Endothelial cell (in vitro differentiated cells): ENCODE measurements around the gene ARL8A. TPM values are rescaled to one million over a fixed set of nuclear protein-coding genes. Genes with fewer than 3 reads are reported as not detected.

Experiments
- DNase-seq: peaks from one replicate; pipeline ENCODE4 v3.0.0; 2021; ENCODE audit warnings: low spot score
- H3K27ac Mint-ChIP-seq: one replicate; pipeline ENCODE4 v1.8.0; 2021; ENCODE audit warnings: mixed read lengths, inconsistent platforms; ENCODE audit not compliant: unreplicated experiment
- H3K27me3 Mint-ChIP-seq: one replicate; pipeline ENCODE4 v1.8.0; 2021; ENCODE audit warnings: mild to moderate bottlenecking, moderate library complexity, mixed read lengths, inconsistent platforms; ENCODE audit not compliant: unreplicated experiment
- H3K36me3 Mint-ChIP-seq: one replicate; pipeline ENCODE4 v1.8.0; 2021; ENCODE audit warnings: mild to moderate bottlenecking, low read depth, mixed read lengths, inconsistent platforms; ENCODE audit not compliant: unreplicated experiment
- H3K4me1 Mint-ChIP-seq: one replicate; pipeline ENCODE4 v1.8.0; 2021; ENCODE audit warnings: mild to moderate bottlenecking, mixed read lengths, inconsistent platforms; ENCODE audit not compliant: unreplicated experiment
- H3K4me3 Mint-ChIP-seq: one replicate; pipeline ENCODE4 v1.8.0; 2021; ENCODE audit warnings: mild to moderate bottlenecking, mixed read lengths, inconsistent platforms; ENCODE audit not compliant: unreplicated experiment
- H3K9me3 Mint-ChIP-seq: one replicate; pipeline ENCODE4 v1.8.0; 2021; ENCODE audit warnings: mixed read lengths, inconsistent platforms; ENCODE audit not compliant: unreplicated experiment
- total RNA-seq: library from RNA; stranded (reverse); fragmentation: NEBNext Ultra II Directional; extraction: Animal tissue kit (Norgen Biotek cat#: 25700); gene quantifications from one replicate; pipeline ENCODE4 v1.2.1, GENCODE V29; 2021; ENCODE audit not compliant: unreplicated experiment
- TF ChIP-seq, protein P1 (sequence below): fragments of 200-600 bp; sonication (generic); IDR thresholded peaks from one replicate; pipeline ENCODE4 v1.5.0; 2021; ENCODE audit warnings: antibody characterized with exemption; ENCODE audit not compliant: unreplicated experiment

ARL8A gene
- total RNA-seq, 1 donor from 2014 or later, result 38.8 TPM

DNA sequence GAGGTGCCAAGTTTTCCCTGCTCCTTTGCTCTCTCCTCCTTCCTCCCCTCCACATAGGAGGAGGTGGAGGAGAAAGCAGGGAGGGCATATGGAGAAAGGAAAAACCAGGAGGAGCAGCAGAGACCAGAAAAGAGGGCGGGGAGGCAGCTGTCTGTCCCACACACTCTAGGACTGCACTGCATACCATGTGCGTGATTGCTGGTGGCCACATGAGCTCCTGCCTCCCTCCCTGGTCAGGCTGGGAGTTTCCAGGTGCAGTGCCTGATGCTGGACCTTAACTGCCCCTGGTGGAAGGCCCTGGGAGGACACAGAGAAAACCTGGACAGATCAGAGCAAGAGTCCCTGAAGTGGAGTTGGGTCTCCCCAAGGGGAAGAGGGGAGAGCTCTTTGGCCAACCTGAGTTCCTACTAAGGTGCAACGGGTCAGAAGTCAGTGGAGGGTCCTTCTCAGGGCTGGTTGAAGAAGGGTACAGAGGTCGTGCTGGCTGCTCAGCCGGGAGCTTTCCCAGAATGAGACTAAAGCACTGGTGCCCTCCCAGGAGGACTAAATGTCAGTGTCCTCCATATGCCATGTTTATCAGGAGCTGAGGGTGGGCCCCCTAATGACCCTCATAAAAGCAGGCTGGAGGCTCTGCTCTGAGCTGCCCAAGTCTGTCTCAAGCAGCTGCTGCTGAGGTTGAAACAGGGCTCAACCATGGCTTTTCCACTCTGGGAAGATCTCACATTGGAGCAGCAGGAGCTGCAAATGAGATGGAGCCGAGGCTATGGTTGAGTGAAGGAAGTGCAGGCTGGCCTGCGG is 45.6 kb upstream of the ARL8A start:
- Mint-ChIP-seq H3K36me3 (no peaks in the 10 kb centered on the region), H3K27ac (no peak overlapping the region), H3K9me3 (no peaks in the 10 kb centered on the region), H3K4me1 (peaks cover 2% of the 10 kb centered on the region), H3K4me3 (no peak overlapping the region), H3K27me3 (peaks cover 21% of the 10 kb centered on the region)
- TF ChIP-seq, protein P1, sequence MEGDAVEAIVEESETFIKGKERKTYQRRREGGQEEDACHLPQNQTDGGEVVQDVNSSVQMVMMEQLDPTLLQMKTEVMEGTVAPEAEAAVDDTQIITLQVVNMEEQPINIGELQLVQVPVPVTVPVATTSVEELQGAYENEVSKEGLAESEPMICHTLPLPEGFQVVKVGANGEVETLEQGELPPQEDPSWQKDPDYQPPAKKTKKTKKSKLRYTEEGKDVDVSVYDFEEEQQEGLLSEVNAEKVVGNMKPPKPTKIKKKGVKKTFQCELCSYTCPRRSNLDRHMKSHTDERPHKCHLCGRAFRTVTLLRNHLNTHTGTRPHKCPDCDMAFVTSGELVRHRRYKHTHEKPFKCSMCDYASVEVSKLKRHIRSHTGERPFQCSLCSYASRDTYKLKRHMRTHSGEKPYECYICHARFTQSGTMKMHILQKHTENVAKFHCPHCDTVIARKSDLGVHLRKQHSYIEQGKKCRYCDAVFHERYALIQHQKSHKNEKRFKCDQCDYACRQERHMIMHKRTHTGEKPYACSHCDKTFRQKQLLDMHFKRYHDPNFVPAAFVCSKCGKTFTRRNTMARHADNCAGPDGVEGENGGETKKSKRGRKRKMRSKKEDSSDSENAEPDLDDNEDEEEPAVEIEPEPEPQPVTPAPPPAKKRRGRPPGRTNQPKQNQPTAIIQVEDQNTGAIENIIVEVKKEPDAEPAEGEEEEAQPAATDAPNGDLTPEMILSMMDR, result no peak
- peak; percentile 39 for DNase-seq

DNA sequence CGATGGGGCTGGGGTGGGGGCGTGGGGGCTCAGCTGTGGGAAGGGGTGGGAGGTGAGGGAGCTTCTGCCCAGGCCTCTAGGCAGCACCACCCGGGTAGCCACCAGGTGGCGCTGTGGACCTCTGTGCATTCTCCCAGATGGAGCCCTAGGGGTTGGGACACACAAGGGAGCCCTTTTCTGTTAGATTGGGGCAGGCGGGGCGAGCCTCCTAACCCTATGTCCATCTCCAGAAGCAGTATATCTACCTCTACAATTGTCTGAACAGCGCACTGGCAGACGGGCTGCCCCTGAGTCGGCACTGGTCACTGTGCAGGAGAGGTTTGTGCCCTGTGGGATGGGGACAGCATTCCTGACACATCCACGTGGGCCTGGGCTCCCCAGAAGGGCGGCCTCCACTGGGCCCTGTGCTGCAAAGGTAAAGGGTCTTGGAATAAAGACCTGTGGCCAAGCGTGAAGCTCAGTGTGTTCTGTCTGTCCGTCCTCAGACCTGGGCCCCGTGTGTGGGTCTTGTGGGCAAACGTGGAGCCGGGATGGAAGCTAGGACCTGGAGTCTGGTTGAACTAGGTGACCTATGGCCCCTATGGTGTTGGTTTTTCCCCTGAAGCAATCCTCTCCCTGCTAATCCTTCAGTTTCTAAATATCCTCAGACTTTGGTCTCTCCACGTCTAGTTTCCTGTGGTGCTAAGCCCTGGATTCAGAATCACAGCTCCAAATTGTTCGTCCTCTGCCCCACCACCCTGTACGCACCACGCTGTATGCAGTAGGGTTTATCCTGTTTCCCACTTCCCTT is 44.7 kb upstream of the ARL8A start:
- Mint-ChIP-seq H3K27me3 (peaks cover 21% of the 10 kb centered on the region), H3K4me1 (peaks cover 2% of the 10 kb centered on the region), H3K9me3 (no peaks in the 10 kb centered on the region), H3K4me3 (no peak overlapping the region), H3K36me3 (no peaks in the 10 kb centered on the region), H3K27ac (no peak overlapping the region)
- TF ChIP-seq, protein P1, result peak; percentile 77
- peak; percentile 93 for DNase-seq

DNA sequence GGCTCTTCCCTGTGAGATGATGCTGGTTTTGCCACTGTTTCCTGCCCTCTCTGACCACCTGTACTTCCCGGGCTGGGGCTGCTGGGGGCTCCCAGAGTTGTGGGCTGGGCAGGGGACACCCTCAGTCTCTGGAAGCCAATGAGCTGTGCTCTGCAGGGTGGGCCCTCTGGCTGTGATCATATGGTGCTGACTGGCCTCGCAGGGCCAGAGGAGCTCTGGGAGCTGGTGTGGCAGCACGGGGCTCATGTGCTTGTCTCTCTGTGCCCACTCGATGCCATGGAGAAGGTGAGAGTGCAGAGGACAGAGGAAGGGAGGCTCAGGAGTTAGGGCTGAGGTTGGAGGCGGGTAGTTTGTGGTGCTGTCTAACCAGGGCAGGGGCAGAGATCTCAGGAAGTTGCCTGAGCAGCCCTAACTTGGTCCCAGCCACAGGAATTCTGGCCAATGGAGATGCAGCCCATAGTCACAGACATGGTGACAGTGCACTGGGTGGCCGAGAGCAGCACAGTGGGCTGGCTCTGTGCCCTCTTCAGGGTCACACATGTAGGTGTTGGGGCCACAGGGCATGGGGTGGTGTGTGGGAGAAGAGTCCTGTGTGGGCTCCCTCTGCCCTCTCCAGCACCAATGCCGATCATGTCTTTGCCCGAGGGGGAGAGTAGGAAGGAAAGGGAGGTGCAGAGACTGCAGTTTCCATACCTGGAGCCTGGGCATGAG is 43.3 kb upstream of the ARL8A start:
- no peak for DNase-seq
- Mint-ChIP-seq H3K4me1 (no peaks in the 10 kb centered on the region), H3K27ac (no peak overlapping the region)

DNA sequence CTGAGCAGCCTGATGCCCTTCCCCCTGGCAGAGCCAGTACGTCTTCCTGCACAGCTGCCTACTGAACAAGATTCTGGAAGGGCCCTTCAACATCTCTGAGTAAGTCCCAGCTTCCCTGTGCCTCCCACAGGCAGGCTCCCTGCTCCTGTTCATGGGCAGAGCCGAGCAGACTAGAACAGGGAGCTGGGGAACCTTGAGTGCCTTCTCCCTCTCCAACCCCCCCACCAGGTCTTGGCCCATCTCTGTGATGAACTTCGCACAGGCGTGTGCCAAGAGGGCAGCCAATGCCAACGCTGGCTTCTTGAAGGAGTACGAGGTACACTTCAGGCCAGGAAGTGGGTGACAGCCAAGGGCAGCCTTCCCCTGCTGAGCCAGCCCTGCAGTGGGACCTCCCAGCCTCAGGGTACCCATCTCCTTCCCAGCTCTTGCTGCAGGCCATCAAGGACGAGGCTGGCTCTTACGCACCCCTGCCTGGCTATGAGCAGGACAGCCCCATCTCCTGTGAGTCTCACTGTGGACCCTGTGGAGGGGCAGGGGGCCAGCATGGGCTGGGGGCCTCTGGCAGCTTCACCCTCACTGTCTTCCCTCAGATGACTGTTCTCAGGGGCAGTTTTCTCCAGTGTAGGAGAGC is 42.6 kb upstream of the ARL8A start:
- peaks cover 22% of the 10 kb centered on the region for H3K27me3 Mint-ChIP-seq
- no peaks in the 10 kb centered on the region for H3K36me3 Mint-ChIP-seq
- H3K4me1 Mint-ChIP-seq, result no peaks in the 10 kb centered on the region
- H3K4me3 Mint-ChIP-seq, result no peak overlapping the region
- TF ChIP-seq, protein P1, result no peak
- H3K9me3 Mint-ChIP-seq, result no peaks in the 10 kb centered on the region
- no peak overlapping the region for H3K27ac Mint-ChIP-seq
- no peak for DNase-seq

More for the DNA sequence above, 43.3 kb upstream of the ARL8A start:
- TF ChIP-seq, protein P1, result no peak
- H3K27me3 Mint-ChIP-seq, result peaks cover 20% of the 10 kb centered on the region
- no peaks in the 10 kb centered on the region for H3K36me3 Mint-ChIP-seq
- H3K9me3 Mint-ChIP-seq, result no peaks in the 10 kb centered on the region
- no peak overlapping the region for H3K4me3 Mint-ChIP-seq
